SK-N-SH treated with all-trans-retinoic acid at 6 μM for 48 hours (cell line): Measurements from ENCODE around the gene OVOL2.

Source experiments
- ATAC-seq: fragments of 200-7000 bp; cut with Tn5 transposase; 3 replicates; pipeline ENCODE4 v1.9.1; 2020; ENCODE audit warnings: mild to moderate bottlenecking, moderate library complexity
- ARNTL ChIP-seq: fragments of 450-650 bp; formaldehyde crosslinking; IDR thresholded peaks from 2 replicates; pipeline ENCODE4 v1.5.0; 2020; ENCODE audit warnings: low read depth, mild to moderate bottlenecking, moderate library complexity, borderline replicate concordance
- BACH2 ChIP-seq: fragments of 250-450 bp; sonication (Bioruptor Pico); IDR thresholded peaks from 2 replicates; pipeline ENCODE4 v1.9.0; 2021; ENCODE audit warnings: mild to moderate bottlenecking, borderline replicate concordance
- CSDC2 ChIP-seq: fragments of 250-450 bp; sonication (Bioruptor Pico); IDR thresholded peaks from 2 replicates; pipeline ENCODE4 v1.5.0; 2020; ENCODE audit warnings: mild to moderate bottlenecking, moderate library complexity
- CSRNP3 ChIP-seq: fragments of 250-450 bp; sonication (Bioruptor Pico); IDR thresholded peaks from 2 replicates; pipeline ENCODE4 v1.5.1; 2021; ENCODE audit warnings: mild to moderate bottlenecking, moderate library complexity
- ESRRG ChIP-seq: fragments of 250-450 bp; sonication (Bioruptor Pico); IDR thresholded peaks from 2 replicates; pipeline ENCODE4 v1.6.1; 2021; ENCODE audit warnings: mild to moderate bottlenecking
- GLIS3 ChIP-seq: fragments of 250-450 bp; sonication (Bioruptor Pico); IDR thresholded peaks from 2 replicates; pipeline ENCODE4 v1.5.0; 2020; ENCODE audit warnings: mild to moderate bottlenecking, moderate library complexity
- ISL1 ChIP-seq: fragments of 250-450 bp; sonication (Bioruptor Pico); IDR thresholded peaks from 2 replicates; pipeline ENCODE4 v2.1.2; 2022; ENCODE audit warnings: mild to moderate bottlenecking, moderate library complexity
- OSR1 ChIP-seq: fragments of 250-450 bp; sonication (Bioruptor Pico); IDR thresholded peaks from 2 replicates; pipeline ENCODE4 v1.8.0; 2022; ENCODE audit warnings: moderate library complexity, mild to moderate bottlenecking, inconsistent platforms
- PATZ1 ChIP-seq: fragments of 250-450 bp; sonication (Bioruptor Pico); IDR thresholded peaks from 2 replicates; pipeline ENCODE4 v1.8.0; 2020; ENCODE audit warnings: mild to moderate bottlenecking, moderate library complexity, borderline replicate concordance
- POU6F1 ChIP-seq: fragments of 250-450 bp; sonication (Bioruptor Pico); IDR thresholded peaks from 2 replicates; pipeline ENCODE4 v1.8.0; 2021; ENCODE audit warnings: low read depth, mild to moderate bottlenecking, moderate library complexity, borderline replicate concordance
- PPARA ChIP-seq: fragments of 250-450 bp; sonication (Bioruptor Pico); IDR thresholded peaks from 2 replicates; pipeline ENCODE4 v1.5.0; 2020; ENCODE audit warnings: mild to moderate bottlenecking, borderline replicate concordance
- RARB ChIP-seq: fragments of 250-450 bp; sonication (Bioruptor Pico); IDR thresholded peaks from 2 replicates; pipeline ENCODE4 v1.8.0; 2021; ENCODE audit warnings: mild to moderate bottlenecking, moderate library complexity
- TCF4 ChIP-seq: fragments of 250-450 bp; sonication (Bioruptor Pico); IDR thresholded peaks from 2 replicates; pipeline ENCODE4 v1.8.0; 2021; ENCODE audit warnings: mild to moderate bottlenecking, moderate library complexity, borderline replicate concordance
- TOX ChIP-seq: fragments of 250-450 bp; sonication (Bioruptor Pico); IDR thresholded peaks from 2 replicates; pipeline ENCODE4 v1.8.0; 2021; ENCODE audit warnings: mild to moderate bottlenecking, moderate library complexity, borderline replicate concordance
- ZC3H10 ChIP-seq: fragments of 250-450 bp; sonication (Bioruptor Pico); IDR thresholded peaks from 2 replicates; pipeline ENCODE4 v1.5.1; 2021; ENCODE audit warnings: mild to moderate bottlenecking, moderate library complexity
- ZFP3 ChIP-seq: fragments of 250-450 bp; sonication (Bioruptor Pico); IDR thresholded peaks from 2 replicates; pipeline ENCODE4 v1.5.0; 2020; ENCODE audit warnings: mild to moderate bottlenecking, moderate library complexity
- ZFP30 ChIP-seq: fragments of 450-650 bp; formaldehyde crosslinking; IDR thresholded peaks from 2 replicates; pipeline ENCODE4 v1.5.0; 2022; ENCODE audit warnings: mild to moderate bottlenecking, moderate library complexity
- ZNF565 ChIP-seq: fragments of 450-650 bp; formaldehyde crosslinking; conservative IDR thresholded peaks from 2 replicates; pipeline ENCODE4 v1.5.0; 2020; ENCODE audit warnings: low read depth, mild to moderate bottlenecking, moderate library complexity
- ZNF70 ChIP-seq: fragments of 450-650 bp; formaldehyde crosslinking; IDR thresholded peaks from 2 replicates; pipeline ENCODE4 v1.5.0; 2020; ENCODE audit warnings: mild to moderate bottlenecking, moderate library complexity
- ZNF8 ChIP-seq: fragments of 450-650 bp; formaldehyde crosslinking; IDR thresholded peaks from 2 replicates; pipeline ENCODE4 v1.5.0; 2020; ENCODE audit warnings: mild to moderate bottlenecking, moderate library complexity
- TF ChIP-seq, protein P1 (sequence below): fragments of 250-450 bp; sonication (Bioruptor Pico); IDR thresholded peaks from 2 replicates; pipeline ENCODE4 v1.5.1; 2020; ENCODE audit warnings: low read depth, mild to moderate bottlenecking, moderate library complexity
- TF ChIP-seq, protein P2 (sequence below): fragments of 250-450 bp; sonication (Bioruptor Pico); IDR thresholded peaks from 2 replicates; pipeline ENCODE4 v1.5.0; 2020; ENCODE audit warnings: mild to moderate bottlenecking, moderate library complexity

Gene OVOL2

DNA sequence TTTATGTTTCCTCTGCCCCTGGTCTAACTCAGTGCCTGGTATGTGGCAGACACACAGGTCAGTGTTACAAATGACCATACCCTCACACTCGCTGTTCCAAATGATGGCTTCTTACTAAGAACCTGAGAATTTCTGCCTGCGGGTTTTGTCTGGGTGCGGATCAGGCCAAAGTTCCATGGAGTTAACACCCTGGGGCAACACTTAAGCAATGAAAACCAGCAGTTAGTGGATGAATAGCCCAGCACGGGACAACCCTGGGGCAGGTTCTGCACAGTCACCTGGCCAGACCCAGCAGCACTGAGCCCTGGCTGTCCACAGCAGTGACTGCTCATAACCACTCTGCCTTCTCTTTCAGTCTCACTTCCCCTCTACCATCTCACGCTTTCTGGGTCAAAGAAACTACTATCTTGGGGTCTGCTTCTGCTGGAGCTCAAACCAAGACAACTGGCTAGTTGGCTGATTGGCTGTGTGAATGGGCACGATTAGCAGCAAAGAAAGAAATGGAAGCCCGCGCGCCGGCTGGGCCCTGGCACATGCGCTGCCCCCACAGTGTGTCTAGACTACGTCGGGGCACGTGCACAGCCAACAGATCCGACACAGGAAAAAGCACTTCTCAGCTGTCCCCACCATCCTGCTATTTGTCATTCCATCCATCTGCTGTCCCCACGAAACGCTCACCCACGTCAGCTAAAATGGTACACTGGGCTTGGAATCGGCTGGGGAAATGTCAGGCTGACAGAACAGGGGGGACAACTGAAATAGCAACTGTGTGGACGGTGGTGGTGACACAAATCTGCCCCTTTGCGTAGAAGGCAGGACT is 52.3 kb downstream of the OVOL2 start:
- no peak for TF ChIP-seq TOX
- no peak for TF ChIP-seq CSRNP3 (CRISPR knock-in tag)
- no peak for TF ChIP-seq BACH2
- no peak for TF ChIP-seq ZC3H10 (CRISPR knock-in tag)
- no peak for TF ChIP-seq OSR1 (CRISPR knock-in tag)
- no peak for TF ChIP-seq ARNTL (CRISPR knock-in tag)
- TF ChIP-seq RARB (CRISPR knock-in tag): no peak
- TF ChIP-seq, protein P1, sequence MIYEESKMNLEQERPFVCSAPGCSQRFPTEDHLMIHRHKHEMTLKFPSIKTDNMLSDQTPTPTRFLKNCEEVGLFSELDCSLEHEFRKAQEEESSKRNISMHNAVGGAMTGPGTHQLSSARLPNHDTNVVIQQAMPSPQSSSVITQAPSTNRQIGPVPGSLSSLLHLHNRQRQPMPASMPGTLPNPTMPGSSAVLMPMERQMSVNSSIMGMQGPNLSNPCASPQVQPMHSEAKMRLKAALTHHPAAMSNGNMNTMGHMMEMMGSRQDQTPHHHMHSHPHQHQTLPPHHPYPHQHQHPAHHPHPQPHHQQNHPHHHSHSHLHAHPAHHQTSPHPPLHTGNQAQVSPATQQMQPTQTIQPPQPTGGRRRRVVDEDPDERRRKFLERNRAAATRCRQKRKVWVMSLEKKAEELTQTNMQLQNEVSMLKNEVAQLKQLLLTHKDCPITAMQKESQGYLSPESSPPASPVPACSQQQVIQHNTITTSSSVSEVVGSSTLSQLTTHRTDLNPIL: no peak
- TF ChIP-seq, protein P2, sequence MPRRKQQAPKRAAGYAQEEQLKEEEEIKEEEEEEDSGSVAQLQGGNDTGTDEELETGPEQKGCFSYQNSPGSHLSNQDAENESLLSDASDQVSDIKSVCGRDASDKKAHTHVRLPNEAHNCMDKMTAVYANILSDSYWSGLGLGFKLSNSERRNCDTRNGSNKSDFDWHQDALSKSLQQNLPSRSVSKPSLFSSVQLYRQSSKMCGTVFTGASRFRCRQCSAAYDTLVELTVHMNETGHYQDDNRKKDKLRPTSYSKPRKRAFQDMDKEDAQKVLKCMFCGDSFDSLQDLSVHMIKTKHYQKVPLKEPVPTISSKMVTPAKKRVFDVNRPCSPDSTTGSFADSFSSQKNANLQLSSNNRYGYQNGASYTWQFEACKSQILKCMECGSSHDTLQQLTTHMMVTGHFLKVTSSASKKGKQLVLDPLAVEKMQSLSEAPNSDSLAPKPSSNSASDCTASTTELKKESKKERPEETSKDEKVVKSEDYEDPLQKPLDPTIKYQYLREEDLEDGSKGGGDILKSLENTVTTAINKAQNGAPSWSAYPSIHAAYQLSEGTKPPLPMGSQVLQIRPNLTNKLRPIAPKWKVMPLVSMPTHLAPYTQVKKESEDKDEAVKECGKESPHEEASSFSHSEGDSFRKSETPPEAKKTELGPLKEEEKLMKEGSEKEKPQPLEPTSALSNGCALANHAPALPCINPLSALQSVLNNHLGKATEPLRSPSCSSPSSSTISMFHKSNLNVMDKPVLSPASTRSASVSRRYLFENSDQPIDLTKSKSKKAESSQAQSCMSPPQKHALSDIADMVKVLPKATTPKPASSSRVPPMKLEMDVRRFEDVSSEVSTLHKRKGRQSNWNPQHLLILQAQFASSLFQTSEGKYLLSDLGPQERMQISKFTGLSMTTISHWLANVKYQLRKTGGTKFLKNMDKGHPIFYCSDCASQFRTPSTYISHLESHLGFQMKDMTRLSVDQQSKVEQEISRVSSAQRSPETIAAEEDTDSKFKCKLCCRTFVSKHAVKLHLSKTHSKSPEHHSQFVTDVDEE (CRISPR knock-in tag): no peak
- no peak for TF ChIP-seq PPARA
- TF ChIP-seq GLIS3 (CRISPR knock-in tag): no peak
- TF ChIP-seq ZNF8 (CRISPR knock-in tag): no peak
- no peak for TF ChIP-seq ZFP3 (CRISPR knock-in tag)
- no peak for TF ChIP-seq ZNF70 (CRISPR knock-in tag)
- no peak for TF ChIP-seq ZFP30 (CRISPR knock-in tag)
- TF ChIP-seq ESRRG (CRISPR knock-in tag): no peak
- no peak for ATAC-seq

DNA sequence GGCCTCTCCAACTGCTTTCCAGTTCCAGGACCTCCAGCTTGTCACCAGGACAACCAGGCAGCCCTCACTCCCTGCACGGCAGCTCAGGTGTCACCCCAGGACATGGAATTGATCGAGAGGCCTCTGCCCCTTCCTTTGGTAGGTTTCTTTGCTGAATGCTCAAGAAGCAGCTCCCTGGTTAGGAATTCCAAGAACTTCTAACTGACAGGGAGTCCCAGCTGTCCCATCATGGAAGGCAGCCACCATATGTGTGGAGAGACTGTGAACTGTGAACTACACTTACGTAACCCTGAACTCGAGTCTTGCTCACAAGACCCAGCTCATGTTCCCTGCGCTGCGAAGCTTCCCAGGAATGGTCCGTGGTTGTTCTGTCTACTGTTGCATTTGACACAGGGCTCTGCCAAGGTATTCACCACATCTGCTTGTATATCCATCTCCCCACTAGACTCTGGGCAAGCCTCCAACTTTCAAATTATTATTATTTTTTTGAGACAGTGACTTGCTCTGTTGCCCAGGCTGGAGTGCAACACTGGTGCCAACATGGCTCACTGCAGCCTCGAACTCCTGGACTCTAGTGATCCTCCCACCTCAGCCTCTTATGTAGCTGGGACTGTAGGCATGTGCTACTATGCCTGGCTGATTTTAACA is 53.2 kb downstream of the OVOL2 start:
- TF ChIP-seq ISL1 (CRISPR knock-in tag) (no peak), PATZ1 (CRISPR knock-in tag) (no peak), CSDC2 (no peak), ZFP30 (CRISPR knock-in tag) (no peak), TCF4 (CRISPR knock-in tag) (no peak), ESRRG (CRISPR knock-in tag) (no peak), OSR1 (CRISPR knock-in tag) (no peak), PPARA (no peak), ZNF565 (CRISPR knock-in tag) (no peak), TOX (no peak), CSRNP3 (CRISPR knock-in tag) (no peak), POU6F1 (CRISPR knock-in tag) (no peak), ZNF8 (CRISPR knock-in tag) (no peak), BACH2 (no peak), ARNTL (CRISPR knock-in tag) (no peak), ZNF70 (CRISPR knock-in tag) (no peak), ZC3H10 (CRISPR knock-in tag) (no peak)
- TF ChIP-seq, protein P1: no peak
- ATAC-seq: no peak
